BJ (cell line): Measurements from ENCODE around the gene IRX4. TPM values are rescaled to one million over a fixed set of nuclear protein-coding genes. Genes with fewer than 3 reads are reported as not detected.

Experiments used
- CTCF ChIA-PET: fragments of 350-600 bp; formaldehyde crosslinking; extraction: SDS; loops from one replicate; lab custom pipeline; 2021; ENCODE audit warnings: antibody characterized with exemption, inconsistent platforms; lab: Yijun Ruan, JAX
- POLR2A ChIA-PET: fragments of 300-600 bp; sonication (Branson Sonifier 250); formaldehyde crosslinking; extraction: SDS; loops from one replicate; lab custom pipeline; 2021; ENCODE audit warnings: antibody characterized with exemption; lab: Charles Lee
- DNase-seq: peaks from one replicate; pipeline ENCODE4 v3.0.0-alpha.2; 2011; ENCODE audit warnings: low read depth
- H3K27me3 ChIP-seq: 2 replicates; pipeline ENCODE4 v1.6.0; 2011; ENCODE audit warnings: low read length; ENCODE audit not compliant: control insufficient read depth, insufficient read depth
- H3K36me3 ChIP-seq: 2 replicates; pipeline ENCODE4 v1.5.1; 2011; ENCODE audit warnings: low read length; ENCODE audit not compliant: control insufficient read depth, insufficient read depth
- H3K4me3 ChIP-seq: 2 replicates; pipeline ENCODE4 v1.5.1; 2011; ENCODE audit warnings: low read depth, mild to moderate bottlenecking, control low read depth, low read length
- polyA plus RNA-seq: library from polyadenylated mRNA; depleted of rRNA; stranded (reverse); fragments of >200 nt; gene quantifications from 2 replicates; pipeline ENCODE4 v1.2.3, GENCODE V29; 2011
- TF ChIP-seq, protein P1 (sequence below): IDR thresholded peaks from 2 replicates; pipeline ENCODE4 v1.5.1; 2011; ENCODE audit warnings: low read depth, mild to moderate bottlenecking, control low read depth, inconsistent platforms, low read length, moderate library complexity; ENCODE audit not compliant: insufficient read depth

IRX4 gene
- polyA plus RNA-seq, 1 experiment, result not detected

DNA sequence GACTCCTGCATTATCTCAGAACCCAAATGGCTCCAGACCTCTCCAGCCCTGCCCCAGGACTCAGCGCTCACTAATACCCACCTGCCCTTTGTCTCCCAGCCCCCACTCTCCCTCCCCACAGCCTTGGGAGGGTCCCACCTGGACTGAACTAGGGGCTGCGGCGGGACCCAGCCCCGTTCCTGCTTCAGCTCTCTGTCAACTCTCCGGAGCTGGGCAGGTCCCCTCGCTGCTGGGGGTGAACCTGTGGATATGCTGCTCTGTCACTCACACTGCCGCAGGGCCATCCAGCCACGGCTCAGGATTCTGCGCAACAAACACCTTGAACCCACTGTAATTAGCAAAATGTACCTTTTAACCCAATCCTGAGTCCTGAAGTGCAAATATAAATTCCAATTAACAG is 44.7 kb downstream of the IRX4 start:
- TF ChIP-seq, protein P1, sequence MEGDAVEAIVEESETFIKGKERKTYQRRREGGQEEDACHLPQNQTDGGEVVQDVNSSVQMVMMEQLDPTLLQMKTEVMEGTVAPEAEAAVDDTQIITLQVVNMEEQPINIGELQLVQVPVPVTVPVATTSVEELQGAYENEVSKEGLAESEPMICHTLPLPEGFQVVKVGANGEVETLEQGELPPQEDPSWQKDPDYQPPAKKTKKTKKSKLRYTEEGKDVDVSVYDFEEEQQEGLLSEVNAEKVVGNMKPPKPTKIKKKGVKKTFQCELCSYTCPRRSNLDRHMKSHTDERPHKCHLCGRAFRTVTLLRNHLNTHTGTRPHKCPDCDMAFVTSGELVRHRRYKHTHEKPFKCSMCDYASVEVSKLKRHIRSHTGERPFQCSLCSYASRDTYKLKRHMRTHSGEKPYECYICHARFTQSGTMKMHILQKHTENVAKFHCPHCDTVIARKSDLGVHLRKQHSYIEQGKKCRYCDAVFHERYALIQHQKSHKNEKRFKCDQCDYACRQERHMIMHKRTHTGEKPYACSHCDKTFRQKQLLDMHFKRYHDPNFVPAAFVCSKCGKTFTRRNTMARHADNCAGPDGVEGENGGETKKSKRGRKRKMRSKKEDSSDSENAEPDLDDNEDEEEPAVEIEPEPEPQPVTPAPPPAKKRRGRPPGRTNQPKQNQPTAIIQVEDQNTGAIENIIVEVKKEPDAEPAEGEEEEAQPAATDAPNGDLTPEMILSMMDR, result no peak
- H3K4me3 ChIP-seq, result no peak overlapping the region
- ChIA-PET CTCF (no interaction called here), POLR2A (no interaction called here)
- H3K36me3 ChIP-seq, result no peaks in the 10 kb centered on the region
- no peak for DNase-seq
- H3K27me3 ChIP-seq, result peaks cover 1% of the 10 kb centered on the region; the same call in 1 of the 2 replicates

DNA sequence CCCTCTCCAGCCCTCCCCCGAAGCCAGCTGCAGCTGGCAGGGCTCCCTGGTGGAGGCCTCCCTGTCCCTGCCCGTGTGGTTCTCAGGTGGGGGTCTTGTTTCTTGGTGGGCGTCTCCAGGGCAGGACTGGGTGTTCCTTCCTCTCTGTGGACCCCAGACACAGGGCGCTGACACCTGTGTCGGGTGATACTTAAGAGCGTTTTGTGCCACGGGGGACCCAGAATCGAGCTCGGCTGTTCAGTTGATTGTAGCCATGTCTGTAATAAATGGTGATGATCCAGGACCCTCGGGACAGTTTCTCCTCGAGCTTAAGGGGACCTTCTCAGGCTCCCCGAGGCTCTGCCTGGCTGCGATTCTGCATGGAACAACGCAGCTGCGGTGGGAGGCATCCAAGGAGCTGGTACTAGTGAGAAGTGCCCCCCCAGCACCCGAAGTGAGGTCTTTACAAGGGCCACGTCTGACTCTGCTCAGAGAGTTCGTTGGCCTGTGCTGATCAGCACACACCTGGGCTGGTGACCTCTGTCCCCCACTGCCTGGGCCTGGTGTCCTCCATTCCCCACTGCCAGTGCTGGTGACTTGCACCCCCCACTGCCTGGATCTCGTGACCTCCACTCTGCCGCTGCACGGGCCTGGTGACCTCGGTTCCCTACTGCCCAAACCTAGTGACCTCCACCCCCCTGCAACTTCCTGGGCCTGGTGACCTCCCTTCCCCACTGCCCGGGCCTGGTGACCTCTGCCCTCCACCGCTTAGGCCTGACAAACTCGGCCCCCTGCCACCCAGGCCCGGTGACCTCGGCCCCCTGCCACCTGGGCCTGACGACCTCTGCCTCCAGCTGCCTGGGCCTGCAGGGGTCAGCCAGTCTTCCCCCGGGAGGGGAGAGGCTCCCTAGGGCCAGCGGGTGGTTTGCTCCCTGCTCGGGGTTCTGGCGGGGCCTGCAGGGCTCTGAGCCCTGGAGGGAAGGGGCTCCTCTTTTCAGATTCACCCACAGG is 45.5 kb downstream of the IRX4 start:
- DNase-seq, result no peak
- CTCF ChIA-PET, result interaction anchor here (0.6 kb wide), 1 partner anchor 74 kb away, joined by 3 read pairs; no protein-coding TSS in a partner anchor
- POLR2A ChIA-PET, result no interaction called here
- Histone ChIP-seq H3K27me3 (peaks cover 5% of the 10 kb centered on the region; the same call in 1 of the 2 replicates), H3K36me3 (no peaks in the 10 kb centered on the region), H3K4me3 (no peak overlapping the region)
- TF ChIP-seq, protein P1, result no peak

DNA sequence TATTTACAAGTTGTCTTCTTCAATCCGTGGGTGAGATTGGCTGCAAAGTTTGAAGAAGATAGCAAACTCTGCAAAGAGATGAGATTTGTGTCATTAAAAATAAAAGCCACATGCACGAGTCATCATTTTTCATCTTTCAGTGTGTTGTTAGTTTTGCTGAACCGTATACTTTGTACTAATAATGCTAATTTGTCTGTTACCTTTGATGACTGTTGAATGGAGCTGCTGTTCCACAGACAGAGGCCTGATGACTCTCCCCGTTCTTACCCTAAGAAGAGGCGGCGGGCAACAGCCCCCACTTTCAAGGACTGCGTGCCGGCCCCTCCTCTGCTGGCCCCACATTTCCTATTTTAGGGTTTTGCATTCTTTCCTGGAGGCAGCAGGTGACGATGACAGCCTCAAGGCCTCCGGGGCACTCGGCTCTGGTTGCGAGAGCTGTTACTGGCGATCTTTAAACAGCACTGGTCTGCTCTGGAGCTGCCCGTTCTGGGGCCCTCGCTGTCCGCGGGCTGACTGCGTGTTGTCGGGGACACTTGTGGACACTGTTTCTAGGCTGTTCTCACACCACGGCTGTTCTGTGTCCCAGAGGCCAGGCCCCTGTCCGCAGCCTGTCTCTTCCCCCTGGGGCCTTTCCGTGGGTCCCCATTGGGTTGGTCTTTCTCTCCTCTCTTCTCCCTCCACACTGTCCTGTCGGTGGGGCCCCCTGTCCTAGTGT is 46.4 kb downstream of the IRX4 start:
- DNase-seq, result no peak
- ChIA-PET POLR2A (no interaction called here), CTCF (no interaction called here)
- Histone ChIP-seq H3K27me3 (peaks cover 4% of the 10 kb centered on the region; the same call in 1 of the 2 replicates), H3K4me3 (no peak overlapping the region), H3K36me3 (no peaks in the 10 kb centered on the region)
- TF ChIP-seq, protein P1, result no peak

DNA sequence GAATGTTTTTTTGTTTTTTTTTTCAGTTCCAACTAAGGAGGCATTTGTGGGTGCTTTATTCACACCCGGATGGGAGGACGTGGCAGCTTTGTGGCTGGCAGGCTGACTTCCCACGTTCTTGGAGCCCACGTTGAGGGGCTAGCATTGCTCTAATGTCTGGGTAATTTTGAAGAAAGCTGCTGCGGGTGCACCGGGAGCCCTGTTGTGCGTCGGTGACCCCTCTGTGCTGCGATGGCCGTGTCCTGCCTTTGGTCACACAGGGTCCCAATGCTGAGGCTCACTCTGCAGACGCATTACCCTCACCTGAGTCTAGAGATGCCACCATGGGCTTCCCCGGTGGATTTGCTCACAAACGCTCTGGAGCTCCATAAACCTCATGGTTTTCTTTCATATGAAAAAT is 47.3 kb downstream of the IRX4 start:
- CTCF ChIA-PET, result no interaction called here
- Histone ChIP-seq H3K4me3 (no peak overlapping the region), H3K36me3 (no peaks in the 10 kb centered on the region), H3K27me3 (peaks cover 4% of the 10 kb centered on the region; the same call in 1 of the 2 replicates)
- no peak for DNase-seq
- TF ChIP-seq, protein P1, result no peak
- POLR2A ChIA-PET, result no interaction called here
